Activated CD8-positive, alpha-beta memory T cell treated with anti-CD3 and anti-CD28 coated beads, Interleukin-2, amount 10 ng/mL, durations not matched to agents 7 days and 5 days (primary cell): ENCODE results near the gene ING4. TPM values are rescaled to one million over a fixed set of nuclear protein-coding genes. Genes with fewer than 3 reads are reported as not detected.

Experiments used
- ATAC-seq: fragments of 150-1000 bp; cut with Tn5 transposase; one replicate; pipeline ENCODE4 v1.10.0; 2021; ENCODE audit warnings: moderate library complexity
- CTCF ChIA-PET: fragments of 350-600 bp; sonication (Branson Sonifier 250); formaldehyde crosslinking; loops from one replicate; lab custom pipeline; 2021; ENCODE audit warnings: antibody characterized with exemption; lab: Charles Lee
- DNase-seq: peaks from one replicate; pipeline ENCODE4 v3.0.0-alpha.2; 2020
- H3K27ac Mint-ChIP-seq: one replicate; pipeline ENCODE4 v1.8.0; 2021; ENCODE audit warnings: mild to moderate bottlenecking, mixed read lengths
- H3K27me3 Mint-ChIP-seq: one replicate; pipeline ENCODE4 v1.8.0; 2021; ENCODE audit warnings: mixed read lengths
- H3K36me3 Mint-ChIP-seq: one replicate; pipeline ENCODE4 v1.8.0; 2021; ENCODE audit warnings: mild to moderate bottlenecking, mixed read lengths
- H3K4me1 Mint-ChIP-seq: one replicate; pipeline ENCODE4 v1.8.0; 2021; ENCODE audit warnings: mixed read lengths
- H3K4me3 Mint-ChIP-seq: one replicate; pipeline ENCODE4 v1.8.0; 2021; ENCODE audit warnings: mild to moderate bottlenecking, moderate library complexity, mixed read lengths
- H3K9me3 Mint-ChIP-seq: one replicate; pipeline ENCODE4 v1.8.0; 2022; ENCODE audit warnings: low read depth, mixed read lengths
- total RNA-seq, 2 experiments: library from RNA; stranded (reverse); gene quantifications; one replicate each; pipeline ENCODE4 v1.2.3, GENCODE V29; 2021

ING4 gene
- total RNA-seq, 2 experiments from 2014 or later = 26.0 to 26.3 TPM

DNA sequence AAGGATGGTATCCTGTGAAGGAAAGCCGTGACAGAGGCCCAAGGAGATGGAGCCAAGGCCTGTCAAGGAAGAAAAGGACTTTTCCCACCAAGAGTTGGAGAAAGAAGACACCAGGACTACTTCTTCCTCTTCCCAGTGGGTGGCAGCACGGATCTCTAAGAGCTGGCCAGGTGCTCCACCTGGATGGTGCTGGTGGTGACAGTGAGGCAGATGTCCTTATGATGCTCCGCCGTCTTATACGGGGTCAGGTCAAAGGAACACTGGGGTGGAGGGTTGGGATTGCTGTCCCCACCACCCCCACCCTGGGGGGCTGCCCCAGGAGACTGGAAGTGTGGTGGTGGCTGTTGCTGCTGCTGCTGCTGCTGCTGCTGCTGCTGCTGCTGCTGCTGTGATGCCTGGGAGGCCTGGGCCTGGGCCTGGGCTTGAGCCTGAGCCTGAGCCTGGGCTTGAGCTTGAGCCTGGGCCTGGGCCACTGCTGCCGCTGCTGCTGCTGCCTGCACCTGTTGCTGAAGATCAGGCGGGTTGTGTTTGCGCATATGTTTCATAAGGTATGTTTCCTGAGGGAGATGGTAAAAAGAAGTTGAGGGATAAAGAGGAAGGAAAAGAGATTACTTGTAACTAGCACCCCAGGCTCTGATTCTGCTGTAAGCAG is 4.8 kb upstream of the ING4 start:
- CTCF ChIA-PET = interaction anchor here (0.7 to 1.6 kb wide), 4 partner anchors 17 to 54 kb away, joined by 3 to 6 read pairs (median 5); partner anchors contain the start of gene ZNF384
- Mint-ChIP-seq H3K27ac (peak overlapping the region; percentile 0), H3K4me3 (no peak overlapping the region), H3K4me1 (peaks cover 14% of the 10 kb centered on the region), H3K36me3 (peaks cover 52% of the 10 kb centered on the region), H3K27me3 (no peaks in the 10 kb centered on the region), H3K9me3 (no peaks in the 10 kb centered on the region)
- DNase-seq (no peak), ATAC-seq (no peak)

DNA sequence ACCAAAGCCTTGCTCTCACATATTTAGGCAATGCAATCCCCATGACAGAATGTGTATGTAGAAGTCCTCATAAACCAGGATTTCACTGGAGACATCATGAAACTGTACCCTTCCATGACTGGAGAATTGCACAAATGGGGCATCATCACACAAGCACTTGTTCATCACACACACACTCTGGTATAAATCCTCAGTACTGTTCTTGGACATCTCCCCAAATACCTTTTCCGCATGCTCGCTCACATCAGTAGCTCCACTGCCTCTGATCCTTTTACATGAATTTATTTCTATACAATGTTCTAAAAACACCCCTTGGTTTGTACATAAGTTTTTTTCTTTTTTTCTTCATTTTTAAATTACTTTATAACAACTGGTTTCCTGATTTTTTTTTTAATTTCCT is 3.3 kb upstream of the ING4 start:
- Mint-ChIP-seq H3K9me3 (no peaks in the 10 kb centered on the region), H3K36me3 (peaks cover 39% of the 10 kb centered on the region), H3K4me1 (peaks cover 24% of the 10 kb centered on the region), H3K27me3 (no peaks in the 10 kb centered on the region), H3K4me3 (no peak overlapping the region), H3K27ac (no peak overlapping the region)
- ATAC-seq = no peak
- CTCF ChIA-PET = interaction anchor here (1.5 to 1.9 kb wide), 4 partner anchors 12 to 86 kb away, joined by 4 to 6 read pairs (median 4); partner anchors contain the start of genes MLF2 and ZNF384
- DNase-seq = no peak

DNA sequence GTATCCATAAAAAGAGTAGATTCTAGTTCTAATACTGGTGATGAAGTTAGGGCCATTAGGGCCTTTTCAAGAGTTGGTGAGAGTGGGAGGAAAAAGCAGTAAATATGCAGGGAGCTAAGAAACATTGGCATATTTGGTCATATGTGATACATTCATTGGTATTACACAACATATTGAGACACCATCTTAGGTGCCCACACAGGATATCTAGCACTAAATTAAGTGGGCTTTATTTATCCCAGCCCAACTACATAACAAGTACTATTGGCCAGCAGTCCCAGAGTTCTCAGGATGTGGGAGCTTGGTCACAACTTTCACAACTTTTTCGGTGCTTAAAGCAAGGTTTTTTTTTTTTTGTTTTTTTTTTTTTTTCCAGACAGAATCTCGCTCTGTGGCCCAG is 2.0 kb upstream of the ING4 start:
- H3K27ac Mint-ChIP-seq = peak overlapping the region; percentile 92
- no peaks in the 10 kb centered on the region for H3K27me3 Mint-ChIP-seq
- no peak overlapping the region for H3K4me3 Mint-ChIP-seq
- H3K36me3 Mint-ChIP-seq = peaks cover 29% of the 10 kb centered on the region
- no peak for DNase-seq
- peaks cover 24% of the 10 kb centered on the region for H3K4me1 Mint-ChIP-seq
- no peaks in the 10 kb centered on the region for H3K9me3 Mint-ChIP-seq
- no peak for ATAC-seq
- CTCF ChIA-PET = interaction anchor here (1.6 to 1.9 kb wide), 4 partner anchors 13 to 88 kb away, joined by 4 to 5 read pairs (median 4); partner anchors contain the start of genes MLF2 and ZNF384

DNA sequence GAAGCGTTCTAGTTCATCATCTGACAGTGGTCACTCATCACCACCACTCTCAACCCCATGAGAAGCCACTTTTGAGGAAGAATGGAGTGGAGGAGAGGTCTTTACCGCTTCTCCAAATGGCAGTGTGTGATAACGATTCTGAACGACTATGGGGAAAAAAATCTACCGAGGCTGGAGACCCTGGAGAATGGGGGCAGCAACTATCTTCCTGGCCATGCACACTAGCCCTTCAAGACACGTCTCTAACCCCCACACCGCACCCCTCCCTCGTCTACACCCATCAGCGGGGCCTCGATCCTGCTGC is 365 bp downstream of the ING4 start:
- peaks cover 15% of the 10 kb centered on the region for H3K36me3 Mint-ChIP-seq
- DNase-seq = no peak
- H3K27ac Mint-ChIP-seq = peak overlapping the region; percentile 92
- peak overlapping the region; percentile 88 for H3K4me3 Mint-ChIP-seq
- H3K9me3 Mint-ChIP-seq = no peaks in the 10 kb centered on the region
- no peaks in the 10 kb centered on the region for H3K27me3 Mint-ChIP-seq
- peak; percentile 64 for ATAC-seq
- CTCF ChIA-PET = interaction anchor here (1.4 kb wide), 1 partner anchor 27 kb away, joined by 5 read pairs; the partner anchor contains the start of gene LPAR5
- H3K4me1 Mint-ChIP-seq = peaks cover 24% of the 10 kb centered on the region

DNA sequence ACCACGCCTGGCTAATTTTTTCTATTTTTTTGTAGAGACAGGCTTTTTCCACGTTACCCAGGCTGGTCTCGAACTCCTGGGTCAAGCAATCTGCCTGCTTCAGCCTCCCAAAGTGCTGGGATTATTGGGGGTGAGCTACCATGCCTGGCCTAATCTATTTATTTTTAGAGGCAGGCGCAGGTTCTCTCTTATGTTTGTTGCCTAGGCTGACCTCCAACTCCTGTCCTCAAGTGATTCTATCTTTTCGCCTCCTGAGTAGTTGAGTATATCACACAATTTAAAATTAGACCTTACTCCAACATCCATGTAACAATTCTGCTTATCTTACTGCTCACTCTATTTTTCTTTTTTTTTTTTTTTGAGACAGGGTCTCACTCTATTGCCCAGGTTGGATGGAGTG is 8.9 kb downstream of the ING4 start:
- DNase-seq = no peak
- no peak overlapping the region for H3K4me3 Mint-ChIP-seq
- no peak for ATAC-seq
- H3K9me3 Mint-ChIP-seq = no peaks in the 10 kb centered on the region
- peaks cover 17% of the 10 kb centered on the region for H3K36me3 Mint-ChIP-seq
- H3K27me3 Mint-ChIP-seq = no peaks in the 10 kb centered on the region
- CTCF ChIA-PET = interaction anchor here (0.6 kb wide), 1 partner anchor 26 kb away, joined by 3 read pairs; no protein-coding TSS in a partner anchor
- no peaks in the 10 kb centered on the region for H3K4me1 Mint-ChIP-seq
- no peak overlapping the region for H3K27ac Mint-ChIP-seq

DNA sequence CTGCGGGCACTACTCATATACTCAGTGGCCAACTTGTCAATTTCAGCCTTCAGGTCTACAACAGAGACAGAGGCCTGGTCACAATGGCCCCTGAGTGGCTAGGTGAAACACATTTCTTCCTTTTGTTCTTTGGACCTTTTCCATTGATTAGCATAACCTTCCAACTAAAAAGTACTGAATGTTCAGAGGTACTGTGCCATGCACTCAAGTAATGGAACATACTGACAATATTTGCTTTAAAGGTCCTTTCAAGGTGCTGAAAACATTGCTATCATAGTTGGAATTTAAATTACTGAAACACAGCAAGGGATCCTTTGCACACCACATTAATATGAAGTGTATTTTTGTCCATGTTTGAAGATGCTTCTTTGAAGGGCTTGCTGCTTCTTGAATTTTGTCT is 9.6 kb downstream of the ING4 start:
- ATAC-seq = no peak
- DNase-seq = no peak
- H3K4me3 Mint-ChIP-seq = no peak overlapping the region
- no peaks in the 10 kb centered on the region for H3K9me3 Mint-ChIP-seq
- H3K4me1 Mint-ChIP-seq = no peaks in the 10 kb centered on the region
- peaks cover 17% of the 10 kb centered on the region for H3K36me3 Mint-ChIP-seq
- CTCF ChIA-PET = interaction anchor here (1.8 kb wide), 1 partner anchor 8 kb away, joined by 4 read pairs; no protein-coding TSS in a partner anchor
- no peak overlapping the region for H3K27ac Mint-ChIP-seq
- no peaks in the 10 kb centered on the region for H3K27me3 Mint-ChIP-seq

DNA sequence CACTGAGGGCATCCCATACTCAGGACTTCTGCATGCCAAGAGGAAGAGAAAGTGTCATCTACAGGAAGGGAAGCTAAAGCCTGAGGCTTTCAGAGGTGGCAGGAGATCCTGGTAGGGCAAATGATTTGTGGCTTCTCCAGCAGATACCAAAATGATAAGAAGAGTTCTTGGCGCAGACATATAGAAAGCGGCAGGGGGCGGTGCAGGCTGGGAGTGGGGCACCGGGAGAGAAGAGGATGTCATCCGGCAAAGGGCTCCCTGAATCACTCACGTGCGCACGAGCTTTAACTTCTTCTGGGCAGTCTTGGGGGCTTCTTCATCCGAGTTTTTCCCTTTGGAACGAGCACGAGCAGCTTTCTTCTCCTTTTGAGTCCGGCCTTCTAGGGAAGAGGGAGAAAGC is 10.5 kb downstream of the ING4 start:
- Mint-ChIP-seq H3K36me3 (peaks cover 19% of the 10 kb centered on the region), H3K9me3 (no peaks in the 10 kb centered on the region), H3K27me3 (no peaks in the 10 kb centered on the region), H3K4me3 (no peak overlapping the region), H3K27ac (no peak overlapping the region), H3K4me1 (no peaks in the 10 kb centered on the region)
- CTCF ChIA-PET = interaction anchor here (1.8 kb wide), 1 partner anchor 9 kb away, joined by 4 read pairs; no protein-coding TSS in a partner anchor
- ATAC-seq = no peak
- DNase-seq = no peak

DNA sequence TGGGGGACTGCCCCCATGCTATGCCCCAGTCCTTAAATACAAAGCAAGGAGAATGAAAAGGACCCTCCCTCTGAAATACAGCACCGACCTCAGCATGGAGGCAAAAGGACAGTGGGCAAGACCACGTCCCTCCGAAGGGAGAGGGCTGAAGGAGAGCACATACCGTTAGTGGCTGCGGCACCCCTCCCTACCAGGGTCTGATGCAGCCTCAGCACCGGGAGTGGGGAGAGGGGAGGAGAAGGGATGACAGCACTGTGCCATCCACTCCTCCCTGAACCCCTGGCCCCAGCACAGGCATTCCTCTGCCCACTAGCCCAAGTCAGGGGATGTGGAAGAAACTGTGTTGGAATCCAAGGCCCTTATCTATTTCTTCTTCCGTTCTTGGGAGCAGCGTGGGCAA is 12.1 kb downstream of the ING4 start:
- ATAC-seq = no peak

DNA sequence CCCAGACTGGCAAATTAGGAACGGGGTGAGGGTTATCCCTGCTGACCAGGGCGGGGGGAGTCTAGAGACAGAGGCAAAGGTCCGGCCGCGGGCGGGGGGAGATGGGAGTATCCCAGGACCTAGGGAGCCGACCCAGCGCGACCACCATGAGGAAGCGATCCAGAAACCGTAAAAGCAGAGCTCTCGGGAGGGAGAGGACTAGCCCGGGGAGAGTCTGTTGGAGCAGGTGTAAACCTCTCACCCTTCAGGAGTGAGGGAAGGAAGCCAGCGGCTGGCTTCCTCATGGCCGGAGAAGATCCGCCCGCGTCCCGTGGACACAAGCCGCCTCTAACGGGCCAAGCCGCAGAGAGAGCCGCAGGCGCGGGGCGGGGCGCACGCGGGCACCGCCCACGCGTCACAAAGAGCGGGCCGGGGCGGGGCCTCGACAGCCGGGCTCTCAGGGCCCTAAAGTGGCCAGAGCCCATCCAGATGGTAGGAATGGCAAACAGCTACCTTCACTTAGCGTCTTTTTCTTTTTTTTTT is 15.8 kb downstream of the ING4 start, which contains the start of gene ACRBP:
TSS of gene ACRBP (minus strand) at position 350 of the 522 bp plus-strand sequence. CDS start at position 284, 66 bp downstream.
- Mint-ChIP-seq H3K27ac (peak within 1 kb of the TSS; percentile 42), H3K4me3 (peak within 1 kb of the TSS; percentile 23), H3K9me3 (peaks cover 14% of the 10 kb centered on the region), H3K4me1 (peaks cover 8% of the 10 kb centered on the region), H3K27me3 (peaks cover 3% of the 10 kb centered on the region), H3K36me3 (peaks cover 31% of the 10 kb centered on the region)
- DNase-seq = no peak
- CTCF ChIA-PET = interaction anchor here (0.6 to 1.1 kb wide), 3 partner anchors 10 to 161 kb away, joined by 3 to 4 read pairs (median 4); no protein-coding TSS in a partner anchor
- peak; percentile 70 for ATAC-seq

More for the DNA sequence above, 12.1 kb downstream of the ING4 start:
- no peak overlapping the region for H3K27ac Mint-ChIP-seq
- H3K4me3 Mint-ChIP-seq = no peak overlapping the region
- H3K27me3 Mint-ChIP-seq = no peaks in the 10 kb centered on the region
- DNase-seq = no peak
- H3K9me3 Mint-ChIP-seq = no peaks in the 10 kb centered on the region
- peaks cover 8% of the 10 kb centered on the region for H3K4me1 Mint-ChIP-seq
- peaks cover 24% of the 10 kb centered on the region for H3K36me3 Mint-ChIP-seq
- CTCF ChIA-PET = no interaction called here

DNA sequence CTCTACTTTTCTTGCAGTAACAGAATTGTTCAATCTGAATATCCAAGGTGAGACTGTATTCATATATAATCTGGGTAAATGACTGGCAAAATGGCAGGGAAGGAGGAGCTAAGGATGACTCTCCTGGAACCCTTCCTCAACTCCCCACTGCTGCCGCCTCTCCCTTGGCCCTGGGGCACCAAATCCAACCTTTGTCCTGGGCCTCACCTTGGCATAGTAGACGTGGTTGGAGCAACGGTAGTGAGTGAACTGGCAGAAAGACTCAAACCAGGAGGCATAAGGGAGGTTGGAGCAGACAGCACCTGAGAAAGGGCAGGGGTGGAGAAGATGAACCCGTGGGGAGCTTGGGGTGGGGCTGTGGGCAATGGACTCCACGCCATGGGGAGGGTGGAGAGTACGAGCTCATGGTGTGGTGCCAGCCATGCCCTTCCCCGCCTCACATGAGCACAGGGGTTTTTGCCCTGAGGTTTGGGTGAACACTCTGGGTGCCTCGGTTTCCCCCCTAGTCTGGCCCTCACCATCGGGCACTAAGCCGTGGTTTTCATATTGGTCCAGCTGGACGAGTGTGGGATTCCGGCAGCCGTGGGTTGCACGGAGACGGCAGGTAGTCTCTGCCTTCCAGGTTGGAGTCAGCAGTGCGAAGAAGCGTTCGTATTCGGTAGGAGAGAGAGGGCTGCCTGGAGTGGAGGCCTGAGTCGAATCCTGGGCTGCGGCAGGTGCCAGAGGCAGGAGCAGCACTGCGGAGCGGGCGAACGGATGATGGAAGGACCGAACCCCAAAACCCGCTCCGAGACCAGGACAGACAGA is 16.4 kb downstream of the ING4 start:
- Mint-ChIP-seq H3K36me3 (peaks cover 29% of the 10 kb centered on the region), H3K27me3 (peaks cover 6% of the 10 kb centered on the region), H3K4me3 (peak overlapping the region; percentile 23), H3K9me3 (peaks cover 14% of the 10 kb centered on the region), H3K27ac (no peak overlapping the region), H3K4me1 (peaks cover 8% of the 10 kb centered on the region)
- CTCF ChIA-PET = no interaction called here
- no peak for ATAC-seq
- no peak for DNase-seq

DNA sequence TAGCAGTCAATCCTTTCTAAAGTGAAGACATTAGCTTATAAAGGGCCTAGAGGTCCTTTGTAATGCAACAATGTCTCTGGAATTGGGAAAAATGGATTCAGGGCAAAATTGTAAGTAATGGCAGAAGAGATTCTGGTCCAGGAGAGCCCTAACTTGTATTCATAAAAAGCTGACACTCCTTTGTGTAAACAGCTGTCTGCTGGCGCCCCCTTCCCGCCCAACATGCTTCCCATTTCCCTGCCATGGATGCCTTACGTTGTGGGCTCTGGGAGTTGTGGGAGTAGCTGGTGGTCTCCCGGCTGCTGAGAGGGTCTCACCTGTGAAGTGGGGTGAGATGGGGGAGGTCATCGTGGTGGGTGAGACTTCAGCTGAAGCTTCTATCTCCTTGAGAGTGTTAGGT is 18.0 kb downstream of the ING4 start:
- Mint-ChIP-seq H3K4me3 (no peak overlapping the region), H3K27me3 (peaks cover 10% of the 10 kb centered on the region), H3K27ac (no peak overlapping the region), H3K4me1 (peaks cover 8% of the 10 kb centered on the region), H3K36me3 (peaks cover 26% of the 10 kb centered on the region), H3K9me3 (peaks cover 14% of the 10 kb centered on the region)
- ATAC-seq (no peak), DNase-seq (no peak)
- CTCF ChIA-PET = interaction anchor here (0.9 to 1.7 kb wide), 3 partner anchors 12 to 27 kb away, joined by 3 to 10 read pairs (median 4); no protein-coding TSS in a partner anchor

DNA sequence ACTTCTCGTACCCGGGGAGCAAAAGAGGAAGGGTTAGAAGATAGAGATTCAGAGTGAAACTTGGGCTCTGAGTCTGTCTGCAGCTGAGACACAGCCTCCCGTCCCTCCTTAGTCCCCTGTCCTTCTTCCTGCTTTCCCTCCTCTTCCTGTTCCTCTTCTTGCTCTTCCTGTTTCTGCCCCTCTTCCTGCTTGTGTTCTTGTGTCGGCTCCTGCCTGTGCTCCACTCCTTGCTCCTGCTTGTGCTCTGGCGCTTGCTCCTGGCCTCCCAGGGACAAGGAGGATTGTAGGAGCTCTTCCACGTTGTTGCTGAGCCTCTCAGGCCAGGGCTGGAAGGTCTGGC is 18.7 kb downstream of the ING4 start:
- Mint-ChIP-seq H3K4me1 (peaks cover 8% of the 10 kb centered on the region), H3K36me3 (peaks cover 26% of the 10 kb centered on the region), H3K27me3 (peaks cover 10% of the 10 kb centered on the region), H3K9me3 (peaks cover 14% of the 10 kb centered on the region), H3K4me3 (no peak overlapping the region), H3K27ac (no peak overlapping the region)
- ATAC-seq (no peak), DNase-seq (no peak)
- CTCF ChIA-PET = interaction anchor here (0.9 to 1.7 kb wide), 3 partner anchors 13 to 26 kb away, joined by 3 to 10 read pairs (median 4); no protein-coding TSS in a partner anchor
